Stomach (tissue), 4 donors: Measurements from ENCODE around the gene SPO11.
"Not testable (repeated sequence)": the region's sequence is repeated elsewhere in the genome, so short reads cannot be mapped to it uniquely, and the experiment has no call there.

ENCODE experiments used
- POLR2A ChIP-seq, 4 donors: fragments of 450-650 bp; IDR thresholded peaks; one replicate each; pipeline ENCODE4 v1.6.1; 2016; ENCODE audit warnings: antibody characterized with exemption in 4 of 4, control low read depth in 2 of 4, mild to moderate bottlenecking in 1 of 4, moderate library complexity in 1 of 4
- TF ChIP-seq, protein P1 (sequence below), 7 experiments: fragments of 450-650 bp in 4 of 7; fragments of 200-600 bp in 3 of 7; sonication (generic) in 3 of 7; IDR thresholded peaks; one replicate each; pipeline ENCODE4 v1.5.1; 2016 to 2019; ENCODE audit warnings: antibody characterized with exemption in 7 of 7, control low read depth in 2 of 7, mild to moderate bottlenecking in 1 of 7

DNA sequence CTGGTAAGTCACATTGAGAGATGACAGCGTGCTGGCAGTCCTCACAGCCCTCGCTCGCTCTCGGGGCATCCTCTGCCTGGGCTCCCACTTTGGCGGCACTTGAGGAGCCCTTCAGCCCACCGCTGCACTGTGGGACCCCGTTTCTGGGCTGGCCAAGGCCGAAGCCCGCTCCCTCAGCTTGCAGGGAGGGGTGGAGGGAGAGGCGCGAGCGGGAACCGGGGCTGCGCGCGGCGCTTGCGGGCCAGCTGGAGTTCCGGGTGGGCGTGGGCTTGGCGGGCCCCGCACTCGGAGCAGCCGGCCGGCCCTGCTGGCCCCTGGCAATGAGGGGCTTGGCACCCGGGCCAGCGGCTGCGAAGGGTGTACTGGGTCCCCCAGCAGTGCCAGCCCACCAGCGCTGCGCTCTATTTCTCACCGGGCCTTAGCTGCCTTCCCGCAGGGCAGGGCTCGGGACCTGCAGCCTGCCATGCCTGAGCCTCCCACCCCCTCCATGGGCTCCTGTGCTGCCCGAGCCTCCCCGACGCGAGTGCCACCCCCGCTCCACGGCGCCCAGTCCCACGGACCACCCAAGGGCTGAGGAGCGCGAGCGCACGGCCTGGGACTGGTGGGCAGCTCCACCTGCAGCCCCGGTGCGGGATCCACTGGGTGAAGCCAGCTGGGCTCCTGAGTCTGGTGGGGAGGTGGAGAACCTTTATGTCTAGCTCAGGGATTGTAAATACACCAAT, 18.8 kb downstream of the SPO11 start:
- TF ChIP-seq, protein P1, sequence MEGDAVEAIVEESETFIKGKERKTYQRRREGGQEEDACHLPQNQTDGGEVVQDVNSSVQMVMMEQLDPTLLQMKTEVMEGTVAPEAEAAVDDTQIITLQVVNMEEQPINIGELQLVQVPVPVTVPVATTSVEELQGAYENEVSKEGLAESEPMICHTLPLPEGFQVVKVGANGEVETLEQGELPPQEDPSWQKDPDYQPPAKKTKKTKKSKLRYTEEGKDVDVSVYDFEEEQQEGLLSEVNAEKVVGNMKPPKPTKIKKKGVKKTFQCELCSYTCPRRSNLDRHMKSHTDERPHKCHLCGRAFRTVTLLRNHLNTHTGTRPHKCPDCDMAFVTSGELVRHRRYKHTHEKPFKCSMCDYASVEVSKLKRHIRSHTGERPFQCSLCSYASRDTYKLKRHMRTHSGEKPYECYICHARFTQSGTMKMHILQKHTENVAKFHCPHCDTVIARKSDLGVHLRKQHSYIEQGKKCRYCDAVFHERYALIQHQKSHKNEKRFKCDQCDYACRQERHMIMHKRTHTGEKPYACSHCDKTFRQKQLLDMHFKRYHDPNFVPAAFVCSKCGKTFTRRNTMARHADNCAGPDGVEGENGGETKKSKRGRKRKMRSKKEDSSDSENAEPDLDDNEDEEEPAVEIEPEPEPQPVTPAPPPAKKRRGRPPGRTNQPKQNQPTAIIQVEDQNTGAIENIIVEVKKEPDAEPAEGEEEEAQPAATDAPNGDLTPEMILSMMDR (IDR thresholded peaks at IDR 0.05), result not testable (repeated sequence)
- TF ChIP-seq POLR2A (IDR thresholded peaks at IDR 0.05), result not testable (repeated sequence)
